ENCODE data around the gene TMC2.
"Not testable (repeated sequence)": the region's sequence is repeated elsewhere in the genome, so short reads cannot be mapped to it uniquely, and the experiment has no call there.

TMC2 gene

GRCh38 chr20:2526218-2526583 lies 10.2 kb upstream of the TMC2 start:
- DNase-seq (ENCODE audit: low read depth), result not testable (repeated sequence)

- no peak for DNase-seq (ENCODE audit: low read depth)
These were observed 8.6 kb upstream of the TMC2 start for GRCh38 chr20:2527762-2528161.

- DNase-seq (ENCODE audit: low read depth), result no peak
These were observed 7.6 kb upstream of the TMC2 start for GRCh38 chr20:2528671-2529271.

- no peak for DNase-seq (ENCODE audit: low read depth)
These were observed 3.3 kb upstream of the TMC2 start for GRCh38 chr20:2533118-2533517.

GRCh38 chr20:2535711-2536559 lies 438 bp upstream of the TMC2 start:
- DNase-seq (ENCODE audit: low read depth), result no peak

- DNase-seq (ENCODE audit: low read depth), result no peak
These were observed 728 bp downstream of the TMC2 start for GRCh38 chr20:2537101-2537500.

- no peak for DNase-seq (ENCODE audit: low read depth)
These were observed 2.0 kb downstream of the TMC2 start for GRCh38 chr20:2538356-2538755.

GRCh38 chr20:2538931-2539720 lies 2.8 kb downstream of the TMC2 start:
- no peak for DNase-seq (ENCODE audit: low read depth)

- no peak for DNase-seq (ENCODE audit: low read depth)
These were observed 5.6 kb downstream of the TMC2 start for GRCh38 chr20:2541940-2542339.

GRCh38 chr20:2542361-2542760 lies 6.0 kb downstream of the TMC2 start:
- no peak for DNase-seq (ENCODE audit: low read depth)

GRCh38 chr20:2544211-2544610 lies 7.8 kb downstream of the TMC2 start:
- no peak for DNase-seq (ENCODE audit: low read depth)

GRCh38 chr20:2545594-2545993 lies 9.2 kb downstream of the TMC2 start:
- no peak for DNase-seq (ENCODE audit: low read depth)

- no peak for DNase-seq (ENCODE audit: low read depth)
These were observed 21.7 kb downstream of the TMC2 start for GRCh38 chr20:2557873-2558580.

GRCh38 chr20:2558581-2559278 lies 22.4 kb downstream of the TMC2 start:
- DNase-seq (ENCODE audit: low read depth), result no peak

- DNase-seq (ENCODE audit: low read depth), result no peak
These were observed 22.9 kb downstream of the TMC2 start for GRCh38 chr20:2559279-2559626.

- no peak for DNase-seq (ENCODE audit: low read depth)
These were observed 23.3 kb downstream of the TMC2 start for GRCh38 chr20:2559651-2560050.

- DNase-seq (ENCODE audit: low read depth), result no peak
These were observed 26.7 kb downstream of the TMC2 start for GRCh38 chr20:2563116-2563515.

- DNase-seq (ENCODE audit: low read depth), result no peak
These were observed 28.0 kb downstream of the TMC2 start for GRCh38 chr20:2564406-2564805.

GRCh38 chr20:2575682-2576081 lies 39.3 kb downstream of the TMC2 start:
- DNase-seq (ENCODE audit: low read depth), result no peak

GRCh38 chr20:2576317-2576727 lies 39.9 kb downstream of the TMC2 start:
- DNase-seq (ENCODE audit: low read depth), result no peak

GRCh38 chr20:2578475-2579192 lies 42.3 kb downstream of the TMC2 start:
- DNase-seq (ENCODE audit: low read depth), result no peak
